ENCODE results near the gene CFAP157. TPM values are rescaled to one million over a fixed set of nuclear protein-coding genes. Genes with fewer than 3 reads are reported as not detected.

The CFAP157 gene
- total RNA-seq, 1 experiment from 2014 or later, result 0.22 TPM

GRCh38 chr9:127746959-127747569 is 40.3 kb downstream of the CFAP157 start:
- Histone ChIP-seq H3K79me2 (ENCODE audit: insufficient read depth, low read length) (no peaks in the 10 kb centered on the region), H4K20me1 (ENCODE audit: insufficient read depth) (no peaks in the 10 kb centered on the region), H3K9me2 (ENCODE audit: insufficient read depth) (no peaks in the 10 kb centered on the region), H3K4me3 (replicated peaks in 1 of 2; ENCODE audit: low read depth in 1 of 2, low read length in 2 of 2) (no peak overlapping the region), H3K4me1 (ENCODE audit: control insufficient read depth in 1 of 2, insufficient read depth in 2 of 2, low read length in 2 of 2) (peaks cover 0 to 7% of the 10 kb centered on the region in 2 experiments; a peak in 1 of 4 replicates), H3K4me2 (ENCODE audit: low read length) (no peak overlapping the region), H3K36me3 (ENCODE audit: control insufficient read depth in 1 of 2, insufficient read depth in 2 of 2, low read length in 2 of 2) (no peaks in the 10 kb centered on the region), H3K9me3 (ENCODE audit: control insufficient read depth in 1 of 2, insufficient read depth in 1 of 2, low read depth in 1 of 2, low read length in 2 of 2) (no peaks in the 10 kb centered on the region), H3K9ac (ENCODE audit: low read length) (no peak overlapping the region), H2AFZ (ENCODE audit: low read depth, low read length, poor library complexity, severe bottlenecking) (no peak overlapping the region), H3K27me3 (ENCODE audit: insufficient read depth, low read length) (no peaks in the 10 kb centered on the region), H3K27ac (ENCODE audit: low read depth, low read length) (no peak overlapping the region)
- ATAC-seq (peak; percentile 39), DNase-seq (ENCODE audit: low read depth, low spot score) (no peak)
- POLR2A ChIA-PET, result no interaction called here
- TF ChIP-seq CTCF (IDR thresholded peaks at IDR 0.05 in 2 of 3, conservative IDR thresholded peaks at IDR 0.05 in 1 of 3; ENCODE audit: borderline replicate concordance in 1 of 3, insufficient read depth in 1 of 3, low read depth in 2 of 3, low read length in 2 of 3) (0 out of 6 replicates have a peak, but pooled peaks of 2 of the 3 experiments have one; percentile 7 to 10), EZH2 (IDR thresholded peaks at IDR 0.05) (no peak)
- no TSS peak for BruUV-seq (replicated peaks)
- CTCF ChIA-PET, result no interaction called here
- intact Hi-C loops (cut with micrococcal nuclease), result no loop called here
- RAD21 ChIA-PET (ENCODE audit: low non-redundant PET in 1 of 2, low total read pairs in 2 of 2, uncharacterized antibody in 2 of 2, unreplicated experiment in 2 of 2), result no interaction called here

- no peak overlapping the region for H3K27ac ChIP-seq (ENCODE audit: low read depth, low read length)
- no peaks in the 10 kb centered on the region for H3K27me3 ChIP-seq (ENCODE audit: insufficient read depth, low read length)
- H3K9ac ChIP-seq (ENCODE audit: low read length), result no peak overlapping the region
- H3K9me2 ChIP-seq (ENCODE audit: insufficient read depth), result no peaks in the 10 kb centered on the region
- no TSS peak for BruUV-seq (replicated peaks)
- ChIA-PET CTCF (no interaction called here), RAD21 (ENCODE audit: low non-redundant PET in 1 of 2, low total read pairs in 2 of 2, uncharacterized antibody in 2 of 2, unreplicated experiment in 2 of 2) (no interaction called here), POLR2A (no interaction called here)
- H3K36me3 ChIP-seq (ENCODE audit: control insufficient read depth in 1 of 2, insufficient read depth in 2 of 2, low read length in 2 of 2), result no peaks in the 10 kb centered on the region
- no peaks in the 10 kb centered on the region for H3K79me2 ChIP-seq (ENCODE audit: insufficient read depth, low read length)
- no peak overlapping the region for H2AFZ ChIP-seq (ENCODE audit: low read depth, low read length, poor library complexity, severe bottlenecking)
- no peak for ATAC-seq
- H3K9me3 ChIP-seq (ENCODE audit: control insufficient read depth in 1 of 2, insufficient read depth in 1 of 2, low read depth in 1 of 2, low read length in 2 of 2), result no peaks in the 10 kb centered on the region
- no peak for DNase-seq (ENCODE audit: low read depth, low spot score)
- H3K4me1 ChIP-seq (ENCODE audit: control insufficient read depth in 1 of 2, insufficient read depth in 2 of 2, low read length in 2 of 2), result no peaks in the 10 kb centered on the region
- H3K4me2 ChIP-seq (ENCODE audit: low read length), result no peak overlapping the region
- intact Hi-C loops (cut with micrococcal nuclease), result no loop called here
- H4K20me1 ChIP-seq (ENCODE audit: insufficient read depth), result no peaks in the 10 kb centered on the region
- H3K4me3 ChIP-seq (replicated peaks in 1 of 2; ENCODE audit: low read depth in 1 of 2, low read length in 2 of 2), result no peak overlapping the region
- TF ChIP-seq YY1 (IDR thresholded peaks at IDR 0.05; ENCODE audit: extremely low read depth, insufficient replicate concordance, low read depth, low read length) (no peak), RAD21 (IDR thresholded peaks at IDR 0.05; ENCODE audit: low read depth) (no peak), EGR1 (IDR thresholded peaks at IDR 0.05; ENCODE audit: low read depth) (no peak), SRF (IDR thresholded peaks at IDR 0.05; ENCODE audit: low read depth) (no peak), ELF1 (IDR thresholded peaks at IDR 0.05; ENCODE audit: borderline replicate concordance, low read depth) (no peak), CTCF (IDR thresholded peaks at IDR 0.05 in 2 of 3, conservative IDR thresholded peaks at IDR 0.05 in 1 of 3; ENCODE audit: borderline replicate concordance in 1 of 3, insufficient read depth in 1 of 3, low read depth in 2 of 3, low read length in 2 of 3) (no peak), JUND (IDR thresholded peaks at IDR 0.05) (no peak), POLR2AphosphoS5 (IDR thresholded peaks at IDR 0.05; ENCODE audit: low read depth, low read length) (no peak), ZBTB33 (IDR thresholded peaks at IDR 0.05; ENCODE audit: extremely low read depth, insufficient replicate concordance, low read length) (no peak), ATF3 (IDR thresholded peaks at IDR 0.05) (no peak)
Measured at GRCh38 chr9:127749090-127749787, 42.5 kb downstream of the CFAP157 start.
